ENCODE results near the gene SAA1. TPM values are rescaled to one million over a fixed set of nuclear protein-coding genes. Genes with fewer than 3 reads are reported as not detected.

Gene SAA1
- total and polyA plus RNA-seq, 10 of the 15 experiments (the other 5 are each of a cell fraction or from before 2014, with no cell fraction given) = 0.36 to 6.9 TPM; not detected in 8

Small RNA genes within 50 kb of the gene (small RNA-seq; reads per million reads assigned to genes)
- not detected for gene RNA5SP333
- not detected for gene RNA5SP334

Other genes with a start within 250 kb of the SAA1 start
Only the 7 nearest of the 11 such genes appear.
- gene MRGPRX3, start 133.7 kb upstream of the SAA1 start, total RNA-seq (2014; rRNA removed) = not detected in 2 replicates
- gene MRGPRX3, start 133.7 kb upstream of the SAA1 start, total RNA-seq (2014; rRNA removed; fragmentation: Illumina TruSeq; extraction: Trizol) = not detected in 2 replicates
- not detected in 2 replicates for gene MRGPRX3, start 133.7 kb upstream of the SAA1 start, total RNA-seq (2021)
- gene MRGPRX3, start 133.7 kb upstream of the SAA1 start, polyA plus RNA-seq (2011; rRNA removed) = not detected in 2 replicates
- not detected in 2 replicates for gene MRGPRX3, start 133.7 kb upstream of the SAA1 start, polyA plus RNA-seq (2014; fragmentation: Illumina TruSeq; extraction: Trizol)
- not detected for gene MRGPRX3, start 133.7 kb upstream of the SAA1 start, polyA plus RNA-seq (2014; fragmentation: Nextera tagmentation; extraction: Ambion mirVana)
- gene MRGPRX3, start 133.7 kb upstream of the SAA1 start, polyA plus RNA-seq (2014; rRNA removed) = not detected in 2 replicates
- not detected for gene MRGPRX3, start 133.7 kb upstream of the SAA1 start, polyA plus RNA-seq (2016; fragmentation: Nextera tagmentation; extraction: Ambion mirVana)
- not detected in 2 replicates for gene MRGPRX4, start 93.4 kb upstream of the SAA1 start, total RNA-seq (2014; rRNA removed)
- not detected in 2 replicates for gene MRGPRX4, start 93.4 kb upstream of the SAA1 start, total RNA-seq (2014; rRNA removed; fragmentation: Illumina TruSeq; extraction: Trizol)
- not detected in 2 replicates for gene MRGPRX4, start 93.4 kb upstream of the SAA1 start, total RNA-seq (2021)
- not detected in 2 replicates for gene MRGPRX4, start 93.4 kb upstream of the SAA1 start, polyA plus RNA-seq (2011; rRNA removed)
- not detected in 2 replicates for gene MRGPRX4, start 93.4 kb upstream of the SAA1 start, polyA plus RNA-seq (2014; fragmentation: Illumina TruSeq; extraction: Trizol)
- gene MRGPRX4, start 93.4 kb upstream of the SAA1 start, polyA plus RNA-seq (2014; fragmentation: Nextera tagmentation; extraction: Ambion mirVana) = not detected
- not detected in 2 replicates for gene MRGPRX4, start 93.4 kb upstream of the SAA1 start, polyA plus RNA-seq (2014; rRNA removed)
- not detected for gene MRGPRX4, start 93.4 kb upstream of the SAA1 start, polyA plus RNA-seq (2016; fragmentation: Nextera tagmentation; extraction: Ambion mirVana)
- not detected in 2 replicates for gene SAA4, start 29.5 kb upstream of the SAA1 start, total RNA-seq (2014; rRNA removed)
- not detected in 2 replicates for gene SAA4, start 29.5 kb upstream of the SAA1 start, total RNA-seq (2014; rRNA removed; fragmentation: Illumina TruSeq; extraction: Trizol)
- not detected in 2 replicates for gene SAA4, start 29.5 kb upstream of the SAA1 start, total RNA-seq (2021)
- not detected in 2 replicates for gene SAA4, start 29.5 kb upstream of the SAA1 start, polyA plus RNA-seq (2011; rRNA removed)
- not detected in 2 replicates for gene SAA4, start 29.5 kb upstream of the SAA1 start, polyA plus RNA-seq (2014; fragmentation: Illumina TruSeq; extraction: Trizol)
- not detected for gene SAA4, start 29.5 kb upstream of the SAA1 start, polyA plus RNA-seq (2014; fragmentation: Nextera tagmentation; extraction: Ambion mirVana)
- not detected in 2 replicates for gene SAA4, start 29.5 kb upstream of the SAA1 start, polyA plus RNA-seq (2014; rRNA removed)
- not detected for gene SAA4, start 29.5 kb upstream of the SAA1 start, polyA plus RNA-seq (2016; fragmentation: Nextera tagmentation; extraction: Ambion mirVana)
- 0.38 and 0.45 TPM in 2 replicates for gene SAA2, start 17.6 kb upstream of the SAA1 start, total RNA-seq (2014; rRNA removed)
- gene SAA2, start 17.6 kb upstream of the SAA1 start, total RNA-seq (2014; rRNA removed; fragmentation: Illumina TruSeq; extraction: Trizol) = 0.18 TPM in 1 of 2 replicates, not detected in the other
- gene SAA2, start 17.6 kb upstream of the SAA1 start, total RNA-seq (2021) = 4.1 and 5.7 TPM in 2 replicates
- 0.20 and 0.24 TPM in 2 replicates for gene SAA2, start 17.6 kb upstream of the SAA1 start, polyA plus RNA-seq (2011; rRNA removed)
- 0.32 TPM in 1 of 2 replicates, not detected in the other for gene SAA2, start 17.6 kb upstream of the SAA1 start, polyA plus RNA-seq (2014; fragmentation: Illumina TruSeq; extraction: Trizol)
- gene SAA2, start 17.6 kb upstream of the SAA1 start, polyA plus RNA-seq (2014; fragmentation: Nextera tagmentation; extraction: Ambion mirVana) = under 1 TPM in 1 of 2 experiments, not detected in 1; 0.24 TPM
- 0.08 and 0.24 TPM in 2 replicates for gene SAA2, start 17.6 kb upstream of the SAA1 start, polyA plus RNA-seq (2014; rRNA removed)
- gene SAA2, start 17.6 kb upstream of the SAA1 start, polyA plus RNA-seq (2016; fragmentation: Nextera tagmentation; extraction: Ambion mirVana) = under 1 TPM in 1 of 2 experiments, not detected in 1; 0.32 TPM
- 32.6 and 39.6 TPM in 2 replicates for gene HPS5, start 55.9 kb downstream of the SAA1 start, total RNA-seq (2014; rRNA removed)
- gene HPS5, start 55.9 kb downstream of the SAA1 start, total RNA-seq (2014; rRNA removed; fragmentation: Illumina TruSeq; extraction: Trizol) = 32.5 and 34.8 TPM in 2 replicates
- 23.6 and 24.5 TPM in 2 replicates for gene HPS5, start 55.9 kb downstream of the SAA1 start, total RNA-seq (2021)
- 23.5 and 27.9 TPM in 2 replicates for gene HPS5, start 55.9 kb downstream of the SAA1 start, polyA plus RNA-seq (2011; rRNA removed)
- 23.3 and 24.1 TPM in 2 replicates for gene HPS5, start 55.9 kb downstream of the SAA1 start, polyA plus RNA-seq (2014; fragmentation: Illumina TruSeq; extraction: Trizol)
- 10 to 100 TPM; 11.9 to 19.9 TPM for gene HPS5, start 55.9 kb downstream of the SAA1 start, polyA plus RNA-seq (2014; fragmentation: Nextera tagmentation; extraction: Ambion mirVana)
- 14.8 and 22.1 TPM in 2 replicates for gene HPS5, start 55.9 kb downstream of the SAA1 start, polyA plus RNA-seq (2014; rRNA removed)
- 10 to 100 TPM; 23.6 to 24.3 TPM for gene HPS5, start 55.9 kb downstream of the SAA1 start, polyA plus RNA-seq (2016; fragmentation: Nextera tagmentation; extraction: Ambion mirVana)
- gene GTF2H1, start 56.3 kb downstream of the SAA1 start, total RNA-seq (2014; rRNA removed) = 48.6 and 59.5 TPM in 2 replicates
- 63.7 and 68.8 TPM in 2 replicates for gene GTF2H1, start 56.3 kb downstream of the SAA1 start, total RNA-seq (2014; rRNA removed; fragmentation: Illumina TruSeq; extraction: Trizol)
- 40.2 and 44.6 TPM in 2 replicates for gene GTF2H1, start 56.3 kb downstream of the SAA1 start, total RNA-seq (2021)
- gene GTF2H1, start 56.3 kb downstream of the SAA1 start, polyA plus RNA-seq (2011; rRNA removed) = 36.7 and 42.4 TPM in 2 replicates
- gene GTF2H1, start 56.3 kb downstream of the SAA1 start, polyA plus RNA-seq (2014; fragmentation: Illumina TruSeq; extraction: Trizol) = 61.1 and 61.2 TPM in 2 replicates
- 10 to 100 TPM; 39.2 to 42.9 TPM for gene GTF2H1, start 56.3 kb downstream of the SAA1 start, polyA plus RNA-seq (2014; fragmentation: Nextera tagmentation; extraction: Ambion mirVana)
- gene GTF2H1, start 56.3 kb downstream of the SAA1 start, polyA plus RNA-seq (2014; rRNA removed) = 34.0 and 40.4 TPM in 2 replicates
- 10 to 100 TPM; 65.7 to 65.8 TPM for gene GTF2H1, start 56.3 kb downstream of the SAA1 start, polyA plus RNA-seq (2016; fragmentation: Nextera tagmentation; extraction: Ambion mirVana)
- 773 and 871 TPM in 2 replicates for gene LDHA, start 128.3 kb downstream of the SAA1 start, total RNA-seq (2014; rRNA removed)
- gene LDHA, start 128.3 kb downstream of the SAA1 start, total RNA-seq (2014; rRNA removed; fragmentation: Illumina TruSeq; extraction: Trizol) = 837 and 848 TPM in 2 replicates
- 908 and 930 TPM in 2 replicates for gene LDHA, start 128.3 kb downstream of the SAA1 start, total RNA-seq (2021)
- gene LDHA, start 128.3 kb downstream of the SAA1 start, polyA plus RNA-seq (2011; rRNA removed) = 2,251 and 3,921 TPM in 2 replicates
- 2,208 and 3,132 TPM in 2 replicates for gene LDHA, start 128.3 kb downstream of the SAA1 start, polyA plus RNA-seq (2014; fragmentation: Illumina TruSeq; extraction: Trizol)
- 1,000 to 10,000 TPM; 1,116 to 1,393 TPM for gene LDHA, start 128.3 kb downstream of the SAA1 start, polyA plus RNA-seq (2014; fragmentation: Nextera tagmentation; extraction: Ambion mirVana)
- gene LDHA, start 128.3 kb downstream of the SAA1 start, polyA plus RNA-seq (2014; rRNA removed) = 1,219 and 1,341 TPM in 2 replicates
- gene LDHA, start 128.3 kb downstream of the SAA1 start, polyA plus RNA-seq (2016; fragmentation: Nextera tagmentation; extraction: Ambion mirVana) = 1,000 to 10,000 TPM; 2,169 to 2,300 TPM

Data from GM12878 (cell line).